Measurements from ENCODE around the gene ARNT2. TPM values are rescaled to one million over a fixed set of nuclear protein-coding genes. Genes with fewer than 3 reads are reported as not detected.

The ARNT2 gene
- total and polyA plus RNA-seq, 10 of the 15 experiments (the other 5 are each of a cell fraction or from before 2014, with no cell fraction given): 0.07 to 0.49 (median 0.09) TPM; not detected in 6

- BruUV-seq (replicated peaks): no TSS peak
- CTCF ChIA-PET: no interaction called here
- FAIRE-seq: no peak
Measured at GRCh38 chr15:80482696-80483095, 78.5 kb downstream of the ARNT2 start.

More at GRCh38 chr15:80482696-80483095, 78.5 kb downstream of the ARNT2 start:
- WGBS (ENCODE audit: insufficient coverage, insufficient replicate concordance, low lambda C conversion rate, missing lambda C conversion rate): 10% methylated on average over 1 of the region's 1 CpG
- in situ Hi-C loops (cut with MboI) (no loop called here), intact Hi-C loops (cut with micrococcal nuclease; ENCODE audit: unreplicated experiment) (no loop called here)
- H3K27ac ChIP-seq (ENCODE audit: control insufficient read depth, insufficient read depth): no peak overlapping the region
- no peak overlapping the region for H3K4me2 ChIP-seq (ENCODE audit: control insufficient read depth, insufficient read depth)
- no peak for DNase-seq (ENCODE audit: low read depth, low spot score)
- H4K20me1 ChIP-seq (ENCODE audit: control insufficient read depth, insufficient read depth): no peaks in the 10 kb centered on the region; the same call in 1 of the 2 replicates
- no peak overlapping the region for H3K4me3 ChIP-seq
- no peaks in the 10 kb centered on the region for H3K4me1 ChIP-seq (ENCODE audit: control insufficient read depth, insufficient read depth, low read length)
- TF ChIP-seq ZNF207 (IDR thresholded peaks at IDR 0.05; ENCODE audit: borderline replicate concordance): no peak
- TF ChIP-seq JUNB (IDR thresholded peaks at IDR 0.05): no peak
- TF ChIP-seq NR2F1 (conservative IDR thresholded peaks at IDR 0.05): no peak
- TF ChIP-seq ZBTB11 (CRISPR knock-in tag; IDR thresholded peaks at IDR 0.05): no peak
- no peak for TF ChIP-seq CHD1 (IDR thresholded peaks at IDR 0.05; ENCODE audit: low read depth, low read length)
- no peak for TF ChIP-seq TAF1 (IDR thresholded peaks at IDR 0.05; ENCODE audit: borderline replicate concordance, low read depth, low read length)
- H2AFZ ChIP-seq (ENCODE audit: control insufficient read depth, low read depth, low read length): no peak overlapping the region
- peaks cover 0 to 3% of the 10 kb centered on the region in 2 experiments; a peak in 2 of 4 replicates for H3K27me3 ChIP-seq (replicated peaks in 1 of 2; ENCODE audit: control insufficient read depth in 2 of 2, insufficient read depth in 2 of 2, low read length in 1 of 2)
- RAD21 ChIA-PET (ENCODE audit: unreplicated experiment): no interaction called here
- ATAC-seq: no peak
- POLR2A ChIA-PET: no interaction called here
- H3K9me3 ChIP-seq (replicated peaks; ENCODE audit: control insufficient read depth, insufficient read depth, low read length): no peaks in the 10 kb centered on the region
- no peak overlapping the region for H3K9ac ChIP-seq (ENCODE audit: control insufficient read depth, insufficient read depth, low read length)
- H3K79me2 ChIP-seq (ENCODE audit: control insufficient read depth, insufficient read depth, low read length): no peaks in the 10 kb centered on the region
- no peaks in the 10 kb centered on the region for H3K36me3 ChIP-seq (ENCODE audit: control insufficient read depth in 2 of 2, insufficient read depth in 2 of 2, low read length in 1 of 2)
- SMC1A ChIA-PET (ENCODE audit: uncharacterized antibody, unreplicated experiment): interaction anchor here (1.0 to 1.7 kb wide), 2 partner anchors 9 to 22 kb away, joined by 3 to 6 read pairs; no protein-coding TSS in a partner anchor

Data from GM12878 (cell line).